NCI-H2171 treated with DMSO at 0.1 percent for 48 hours (cell line): ENCODE data around the gene SNX24.

Experiments
- DNase-seq: peaks from one replicate; lab custom pipeline; 2025; lab: John Stamatoyannopoulos, UW

Gene SNX24

GRCh38 chr5:122921826-122922225 lies 76.4 kb downstream of the SNX24 start:
- no peak for DNase-seq

GRCh38 chr5:122924203-122924602 lies 78.8 kb downstream of the SNX24 start:
- DNase-seq = no peak

GRCh38 chr5:122924719-122925395 lies 79.4 kb downstream of the SNX24 start:
- no peak for DNase-seq

- no peak for DNase-seq
Observed at GRCh38 chr5:122929001-122929400, 83.6 kb downstream of the SNX24 start.

- DNase-seq = no peak
Observed at GRCh38 chr5:122929980-122930379, 84.6 kb downstream of the SNX24 start.

- no peak for DNase-seq
Observed at GRCh38 chr5:122933956-122934355, 88.5 kb downstream of the SNX24 start.

GRCh38 chr5:122936088-122936487 lies 90.7 kb downstream of the SNX24 start:
- DNase-seq = no peak

- DNase-seq = no peak
Observed at GRCh38 chr5:122937914-122938313, 92.5 kb downstream of the SNX24 start.

GRCh38 chr5:122940890-122941289 lies 95.5 kb downstream of the SNX24 start:
- no peak for DNase-seq

GRCh38 chr5:122941737-122942136 lies 96.3 kb downstream of the SNX24 start:
- DNase-seq = no peak

- peak; percentile 27 for DNase-seq
Observed at GRCh38 chr5:122942164-122942914, 96.9 kb downstream of the SNX24 start.

- peak; percentile 67 for DNase-seq
Observed at GRCh38 chr5:122943050-122943698, 97.8 kb downstream of the SNX24 start.

GRCh38 chr5:122944051-122944450 lies 98.6 kb downstream of the SNX24 start:
- no peak for DNase-seq

GRCh38 chr5:122947372-122947771 lies 102.0 kb downstream of the SNX24 start:
- no peak for DNase-seq

GRCh38 chr5:122947772-122948171 lies 102.4 kb downstream of the SNX24 start:
- DNase-seq = no peak

- no peak for DNase-seq
Observed at GRCh38 chr5:122948319-122948718, 102.9 kb downstream of the SNX24 start.

- DNase-seq = peak; percentile 15
Observed at GRCh38 chr5:122951658-122952057, 106.2 kb downstream of the SNX24 start.

- no peak for DNase-seq
Observed at GRCh38 chr5:122954719-122955118, 109.3 kb downstream of the SNX24 start.

GRCh38 chr5:122957457-122957856 lies 112.0 kb downstream of the SNX24 start:
- no peak for DNase-seq

- no peak for DNase-seq
Observed at GRCh38 chr5:122959740-122960445, 114.5 kb downstream of the SNX24 start.

- DNase-seq = no peak
Observed at GRCh38 chr5:122963305-122963704, 117.9 kb downstream of the SNX24 start.

GRCh38 chr5:122965111-122965510 lies 119.7 kb downstream of the SNX24 start:
- no peak for DNase-seq
